H1 (cell line): ENCODE measurements around the gene ASTN2. TPM values are rescaled to one million over a fixed set of nuclear protein-coding genes. Genes with fewer than 3 reads are reported as not detected.

ENCODE experiments used
- CTCF ChIA-PET: fragments of 300-600 bp; sonication (Branson Sonifier 250); formaldehyde crosslinking; loops from one replicate; lab custom pipeline; 2021; ENCODE audit not compliant: partially characterized antibody; lab: Charles Lee
- POLR2A ChIA-PET: fragments of 300-600 bp; sonication (Branson Sonifier 250); formaldehyde crosslinking; loops from one replicate; lab custom pipeline; 2021; ENCODE audit warnings: inconsistent platforms; ENCODE audit not compliant: partially characterized antibody; lab: Charles Lee
- DNase-seq, 2 experiments: peaks; one replicate each; pipeline versions ENCODE4 v3.0.0 to v3.0.0-alpha.2; 2010 to 2022; ENCODE audit warnings: low spot score in 2 of 2, low read depth in 1 of 2, mixed read lengths in 1 of 2
- FAIRE-seq: peaks from 2 replicates; lab custom pipeline; 2011; peaks lifted over from hg19 to GRCh38; lab: Jason Lieb, UNC
- H2AFZ ChIP-seq: 2 replicates; pipeline ENCODE4 v1.8.1; 2012; ENCODE audit warnings: low read length, inconsistent platforms
- H2AK5ac ChIP-seq: 2 replicates; pipeline ENCODE4 v1.6.1; 2013; ENCODE audit warnings: low read depth, low read length
- H2BK120ac ChIP-seq: replicated peaks from 2 replicates; pipeline ENCODE3; 2013; ENCODE audit warnings: low read depth, low read length, inconsistent platforms
- H2BK12ac ChIP-seq: 2 replicates; pipeline ENCODE4 v1.6.1; 2013; ENCODE audit warnings: low read depth, low read length
- H2BK15ac ChIP-seq: 2 replicates; pipeline ENCODE4 v1.6.1; 2013; ENCODE audit warnings: low read length
- H2BK20ac ChIP-seq: 2 replicates; pipeline ENCODE4 v1.6.1; 2013; ENCODE audit warnings: low read length
- H2BK5ac ChIP-seq: 2 replicates; pipeline ENCODE4 v1.6.1; 2013; ENCODE audit warnings: low read depth, low read length
- H3K14ac ChIP-seq: 2 replicates; pipeline ENCODE4 v1.6.1; 2013; ENCODE audit warnings: inconsistent platforms; ENCODE audit not compliant: insufficient read length
- H3K18ac ChIP-seq: 2 replicates; pipeline ENCODE4 v1.6.1; 2013; ENCODE audit warnings: low read length; ENCODE audit errors: extremely low read depth
- H3K23ac ChIP-seq: 2 replicates; pipeline ENCODE4 v1.6.1; 2013; ENCODE audit warnings: inconsistent platforms; ENCODE audit not compliant: insufficient read length
- H3K23me2 ChIP-seq: 2 replicates; pipeline ENCODE4 v1.6.1; 2013; ENCODE audit warnings: low read depth, low read length
- H3K27ac ChIP-seq: 2 replicates; pipeline ENCODE4 v1.6.1; 2011; ENCODE audit warnings: low read depth, low read length, inconsistent platforms
- H3K27me3 ChIP-seq, 4 experiments: replicated peaks in 1 of 4; 1 replicate in 1 of 4; 2 replicates in 3 of 4; pipeline versions ENCODE4 v1.6.1 to v1.8.1; 2011 to 2013; ENCODE audit warnings: low read length in 3 of 4, mild to moderate bottlenecking in 3 of 4, inconsistent platforms in 2 of 4, mixed read lengths in 2 of 4, moderate library complexity in 1 of 4; ENCODE audit not compliant: control insufficient read depth in 3 of 4, insufficient read depth in 3 of 4; ENCODE audit errors: extremely low read depth in 1 of 4
- H3K36me3 ChIP-seq, 4 experiments: 2 replicates each; pipeline versions ENCODE4 v1.6.1 to v1.8.1; 2011 to 2013; ENCODE audit warnings: mild to moderate bottlenecking in 4 of 4, low read length in 3 of 4, moderate library complexity in 2 of 4, control low read depth in 1 of 4, inconsistent platforms in 1 of 4; ENCODE audit not compliant: insufficient read depth in 4 of 4, control insufficient read depth in 2 of 4
- H3K4ac ChIP-seq: replicated peaks from 2 replicates; pipeline ENCODE3; 2013; ENCODE audit warnings: low read length, low read depth, mixed read lengths, inconsistent platforms; ENCODE audit not compliant: insufficient read length
- H3K4me1 ChIP-seq, 4 experiments: replicated peaks in 1 of 4; 1 replicate in 1 of 4; 2 replicates in 3 of 4; pipeline versions ENCODE4 v1.6.1 to v1.8.1; 2011 to 2013; ENCODE audit warnings: low read length in 3 of 4, inconsistent platforms in 2 of 4, mixed read lengths in 1 of 4; ENCODE audit not compliant: insufficient read depth in 4 of 4, control insufficient read depth in 3 of 4
- H3K4me2 ChIP-seq, 2 experiments: 2 replicates each; pipeline versions ENCODE4 v1.6.1 to v1.8.1; 2011 to 2013; ENCODE audit warnings: low read depth in 2 of 2, low read length in 2 of 2, control low read depth in 1 of 2, inconsistent platforms in 1 of 2, mild to moderate bottlenecking in 1 of 2; ENCODE audit not compliant: insufficient read depth in 1 of 2
- H3K4me3 ChIP-seq, 4 experiments: fragments of 200-600, 300-600 bp in 1 of 4; sonication (generic), shearing (Covaris generic), sonication (Bioruptor Twin) in 1 of 4; 2 replicates each; pipeline versions ENCODE4 v1.5.1 to v1.8.1; 2011 to 2016; ENCODE audit warnings: low read length in 4 of 4, low read depth in 3 of 4, control low read depth in 2 of 4, inconsistent platforms in 2 of 4, mild to moderate bottlenecking in 2 of 4, mixed read lengths in 1 of 4, moderate library complexity in 1 of 4; ENCODE audit not compliant: insufficient read depth in 2 of 4; ENCODE audit errors: extremely low read depth in 1 of 4
- H3K56ac ChIP-seq: replicated peaks from 2 replicates; pipeline ENCODE3; 2013; ENCODE audit warnings: low read depth, mild to moderate bottlenecking, mixed read lengths, low read length, inconsistent platforms; ENCODE audit not compliant: insufficient read length
- H3K79me1 ChIP-seq: 2 replicates; pipeline ENCODE4 v1.6.1; 2013; ENCODE audit warnings: low read depth, low read length, control low read depth
- H3K79me2 ChIP-seq, 2 experiments: 2 replicates each; pipeline versions ENCODE4 v1.6.1 to v1.8.1; 2012 to 2013; ENCODE audit warnings: low read length in 2 of 2, mild to moderate bottlenecking in 2 of 2, inconsistent platforms in 1 of 2; ENCODE audit not compliant: insufficient read depth in 2 of 2, control insufficient read depth in 1 of 2
- H3K9ac ChIP-seq, 4 experiments: replicated peaks in 1 of 4; 1 replicate in 1 of 4; 2 replicates in 3 of 4; pipeline versions ENCODE4 v1.6.1 to v1.8.1; 2011 to 2013; ENCODE audit warnings: low read depth in 3 of 4, low read length in 3 of 4, control low read depth in 2 of 4, mild to moderate bottlenecking in 2 of 4, moderate library complexity in 2 of 4, inconsistent platforms in 1 of 4; ENCODE audit errors: extremely low read depth in 1 of 4
- H3K9me3 ChIP-seq, 2 experiments: 2 replicates each; pipeline versions ENCODE4 v1.6.1 to v1.8.1; 2012 to 2013; ENCODE audit warnings: mild to moderate bottlenecking in 2 of 2, moderate library complexity in 2 of 2, control low read depth in 1 of 2, inconsistent platforms in 1 of 2, low read depth in 1 of 2, low read length in 1 of 2, mixed read lengths in 1 of 2; ENCODE audit not compliant: insufficient read depth in 2 of 2
- H4K20me1 ChIP-seq, 2 experiments: replicated peaks in 1 of 2; 2 replicates each; pipeline versions ENCODE3 to v1.8.1; 2011 to 2013; ENCODE audit warnings: inconsistent platforms in 2 of 2, low read length in 2 of 2, mild to moderate bottlenecking in 1 of 2; ENCODE audit not compliant: insufficient read depth in 2 of 2, control insufficient read depth in 1 of 2
- H4K5ac ChIP-seq: 2 replicates; pipeline ENCODE4 v1.6.1; 2013; ENCODE audit warnings: low read length, low read depth, mixed read lengths, inconsistent platforms; ENCODE audit not compliant: insufficient read length
- H4K8ac ChIP-seq: 2 replicates; pipeline ENCODE4 v1.8.0; 2013; ENCODE audit warnings: mild to moderate bottlenecking, moderate library complexity, low read length, inconsistent platforms; ENCODE audit not compliant: insufficient read depth; ENCODE audit errors: extremely low read depth
- H4K91ac ChIP-seq: replicated peaks from 2 replicates; pipeline ENCODE3; 2013; ENCODE audit warnings: low read length, mixed read lengths, inconsistent platforms; ENCODE audit not compliant: insufficient read length
- CHD2 ChIP-seq: IDR thresholded peaks from 2 replicates; pipeline ENCODE4 v1.6.1; 2012; ENCODE audit warnings: low read length, improper control_type of control experiment
- GABPA ChIP-seq: IDR thresholded peaks from 2 replicates; pipeline ENCODE4 v1.6.1; 2011; ENCODE audit warnings: mild to moderate bottlenecking, low read length, moderate library complexity, borderline replicate concordance; ENCODE audit not compliant: insufficient read depth
- JUN ChIP-seq: IDR thresholded peaks from 2 replicates; pipeline ENCODE4 v1.6.1; 2011; ENCODE audit warnings: low read depth, mild to moderate bottlenecking, improper control_type of control experiment, low read length
- SAP30 ChIP-seq: fragments of 300-600 bp; sonication (generic); IDR thresholded peaks from 2 replicates; pipeline ENCODE4 v1.7.1; 2012; ENCODE audit warnings: low read length, moderate library complexity, mild to moderate bottlenecking, inconsistent platforms; ENCODE audit not compliant: insufficient read depth, insufficient replicate concordance
- SIX5 ChIP-seq: IDR thresholded peaks from 2 replicates; pipeline ENCODE4 v1.6.1; 2011; ENCODE audit warnings: mild to moderate bottlenecking, low read depth, low read length
- WGBS, 2 experiments: shearing (Covaris generic) in 1 of 2; methylation state at CpG; one replicate each; pipeline versions ENCODE4 v1.1.6 to v1.1.7; 2013 to 2015; ENCODE audit warnings: low lambda C conversion rate in 2 of 2, mixed read lengths in 2 of 2, inconsistent platforms in 1 of 2, low coverage in 1 of 2, missing lambda C conversion rate in 1 of 2; ENCODE audit not compliant: insufficient replicate concordance in 2 of 2, insufficient coverage in 1 of 2, insufficient read length in 1 of 2; ENCODE audit errors: extremely low coverage in 1 of 2, missing lambda C conversion rate in 1 of 2; 5-methylcytosine and 5-hydroxymethylcytosine counted together
- polyA plus RNA-seq, 7 experiments: library from polyadenylated mRNA; depleted of rRNA in 3 of 7; stranded (reverse) in 5 of 7; unstranded in 2 of 7; fragments of >200 nt in 5 of 7; fragments of 200-250 nt in 2 of 7; gene quantifications; 1 replicate in 5 of 7; 2 replicates in 1 of 7; 4 replicates in 1 of 7; pipeline versions ENCODE4 v1.2.1 to v1.2.3, GENCODE V29; 2011 to 2013; ENCODE audit warnings: missing spikeins in 2 of 7, mixed read lengths in 2 of 7
- total RNA-seq: library from RNA; stranded (reverse); fragmentation: NEBNext Ultra II Directional; extraction: Animal tissue kit (Norgen Biotek cat#: 25700); gene quantifications from 2 replicates; pipeline ENCODE4 v1.2.1, GENCODE V29; 2021

Gene ASTN2
- total and polyA plus RNA-seq, 2 of the 8 experiments (the other 6 are each of a cell fraction or from before 2014, with no cell fraction given), result 8.2 to 13.7 TPM

GRCh38 chr9:116986015-116986414, 428.8 kb downstream of the ASTN2 start:
- CTCF ChIA-PET, result interaction anchor here (1.0 to 1.3 kb wide), 3 partner anchors 24 to 368 kb away, joined by 3 to 5 read pairs (median 3); no protein-coding TSS in a partner anchor
- Histone ChIP-seq H3K79me1 (no peaks in the 10 kb centered on the region), H2BK20ac (no peak overlapping the region), H4K5ac (no peak overlapping the region)
- TF ChIP-seq GABPA, result no peak
- TF ChIP-seq SIX5, result no peak
- no peak for TF ChIP-seq JUN
- TF ChIP-seq CHD2, result no peak
- TF ChIP-seq SAP30, result no peak
- TF ChIP-seq, all 59 proteins: peak for 0
- WGBS, 2 experiments, result 88% methylated on average over 7 of the region's 7 CpGs; no CpG with 5 or more reads in 1 of the 2 experiments
- no peak for FAIRE-seq
- H3K4ac ChIP-seq, result no peak overlapping the region
- H2AK5ac ChIP-seq, result no peak overlapping the region
- H2BK15ac ChIP-seq, result no peak overlapping the region
- H3K18ac ChIP-seq, result peak overlapping the region; percentile 64; the same call in 1 of the 2 replicates
- H3K27me3 ChIP-seq, result no peaks in the 10 kb centered on the region
- H3K4me3 ChIP-seq, result no peak overlapping the region
- peaks cover 3 to 16% (median 6%) of the 10 kb centered on the region in 4 experiments; a peak in 4 of 7 replicates for H3K4me1 ChIP-seq
- no peaks in the 10 kb centered on the region for H3K9me3 ChIP-seq
- H2AFZ ChIP-seq, result no peak overlapping the region
- H2BK12ac ChIP-seq, result no peak overlapping the region
- no peak overlapping the region for H3K9ac ChIP-seq
- H3K23ac ChIP-seq, result no peak overlapping the region
- no peak overlapping the region for H3K27ac ChIP-seq
- H3K79me2 ChIP-seq, result no peaks in the 10 kb centered on the region
- H3K23me2 ChIP-seq, result no peaks in the 10 kb centered on the region; the same call in 1 of the 2 replicates
- H3K36me3 ChIP-seq, result no peaks in the 10 kb centered on the region
- DNase-seq, result no peak
- H2BK120ac ChIP-seq, result no peak overlapping the region
- H3K56ac ChIP-seq, result no peak overlapping the region
- POLR2A ChIA-PET, result no interaction called here
- no peak overlapping the region for H4K8ac ChIP-seq
- H4K91ac ChIP-seq, result no peak overlapping the region
- no peaks in the 10 kb centered on the region for H4K20me1 ChIP-seq
- H3K14ac ChIP-seq, result no peak overlapping the region
- H3K4me2 ChIP-seq, result no peak overlapping the region
- no peak overlapping the region for H2BK5ac ChIP-seq
